Neuronal stem cell (in vitro differentiated cells): ENCODE data around the gene CYB561A3.
A peak's percentile ranks its signal among the peaks of the same experiment; 100 is the strongest.

Experiments used
- DNase-seq: peaks from one replicate; pipeline ENCODE4 v3.0.0-alpha.2; 2013; ENCODE audit warnings: low spot score
- H2AFZ ChIP-seq: one replicate; pipeline ENCODE4 v1.6.1; 2013; ENCODE audit warnings: mild to moderate bottlenecking, low read length, inconsistent platforms
- H2AK5ac ChIP-seq: 2 replicates; pipeline ENCODE4 v1.6.1; 2013; ENCODE audit warnings: low read depth, mild to moderate bottlenecking, inconsistent platforms, low read length, moderate library complexity, mixed read lengths
- H2BK120ac ChIP-seq: 2 replicates; pipeline ENCODE4 v1.6.1; 2013; ENCODE audit warnings: low read depth, mild to moderate bottlenecking, inconsistent platforms, low read length, moderate library complexity, mixed read lengths
- H2BK12ac ChIP-seq: one replicate; pipeline ENCODE4 v1.6.1; 2013; ENCODE audit warnings: low read length, inconsistent platforms
- H2BK15ac ChIP-seq: 2 replicates; pipeline ENCODE4 v1.6.1; 2013; ENCODE audit warnings: mild to moderate bottlenecking, low read length, inconsistent platforms, mixed read lengths
- H2BK5ac ChIP-seq: one replicate; pipeline ENCODE4 v1.6.1; 2013; ENCODE audit warnings: inconsistent platforms, mild to moderate bottlenecking, low read length, moderate library complexity
- H3K14ac ChIP-seq: one replicate; pipeline ENCODE4 v1.6.1; 2013; ENCODE audit warnings: low read length, inconsistent platforms
- H3K18ac ChIP-seq: 2 replicates; pipeline ENCODE4 v1.6.1; 2013; ENCODE audit warnings: low read length, inconsistent platforms
- H3K23ac ChIP-seq: 2 replicates; pipeline ENCODE4 v1.6.1; 2013; ENCODE audit warnings: low read depth, mild to moderate bottlenecking, mixed read lengths, low read length, inconsistent platforms; ENCODE audit not compliant: poor library complexity
- H3K27ac ChIP-seq: replicated peaks from 3 replicates; pipeline ENCODE4 v1.5.1; 2013; ENCODE audit warnings: low read length, inconsistent platforms
- H3K27me3 ChIP-seq, 3 experiments: 2 replicates each; pipeline ENCODE4 v1.6.1; 2013; ENCODE audit warnings: low read length in 3 of 3, mild to moderate bottlenecking in 2 of 3, inconsistent platforms in 1 of 3, low read depth in 1 of 3, mixed read lengths in 1 of 3, moderate library complexity in 1 of 3; ENCODE audit not compliant: control insufficient read depth in 3 of 3, insufficient read depth in 3 of 3
- H3K36me3 ChIP-seq, 2 donors: replicated peaks in 1 of 2; 2 replicates each; pipeline ENCODE4 v1.6.1; 2013; ENCODE audit warnings: low read length in 2 of 2; ENCODE audit not compliant: control insufficient read depth in 2 of 2, insufficient read depth in 2 of 2
- H3K4ac ChIP-seq: 2 replicates; pipeline ENCODE4 v1.6.1; 2013; ENCODE audit warnings: inconsistent platforms, mild to moderate bottlenecking, low read length, moderate library complexity
- H3K4me1 ChIP-seq, 2 donors: 1 replicate in 1 of 2; 2 replicates in 1 of 2; pipeline ENCODE4 v1.6.1; 2013; ENCODE audit warnings: low read length in 2 of 2, low read depth in 1 of 2; ENCODE audit not compliant: control insufficient read depth in 2 of 2, insufficient read depth in 1 of 2
- H3K4me2 ChIP-seq: one replicate; pipeline ENCODE4 v1.6.1; 2013; ENCODE audit warnings: mild to moderate bottlenecking, low read length, inconsistent platforms; ENCODE audit not compliant: insufficient read depth, poor library complexity, severe bottlenecking
- H3K4me3 ChIP-seq, 2 donors: 2 replicates each; pipeline ENCODE4 v1.5.1; 2013; ENCODE audit warnings: low read length in 2 of 2, mild to moderate bottlenecking in 2 of 2, inconsistent platforms in 1 of 2, moderate library complexity in 1 of 2
- H3K79me1 ChIP-seq: one replicate; pipeline ENCODE4 v1.6.1; 2013; ENCODE audit warnings: low read depth, mild to moderate bottlenecking, inconsistent platforms, low read length, moderate library complexity
- H3K9ac ChIP-seq: one replicate; pipeline ENCODE4 v1.6.1; 2013; ENCODE audit warnings: mild to moderate bottlenecking, low read depth, low read length, inconsistent platforms; ENCODE audit not compliant: poor library complexity
- H3K9me3 ChIP-seq, 2 donors: replicated peaks in 1 of 2; 2 replicates each; pipeline versions ENCODE3 to v1.6.1; 2013; ENCODE audit warnings: low read length in 2 of 2, mild to moderate bottlenecking in 2 of 2, inconsistent platforms in 1 of 2, low read depth in 1 of 2, mixed read lengths in 1 of 2, moderate library complexity in 1 of 2; ENCODE audit not compliant: control insufficient read depth in 2 of 2, insufficient read depth in 1 of 2
- H4K8ac ChIP-seq: one replicate; pipeline ENCODE4 v1.6.1; 2013; ENCODE audit warnings: low read depth, mild to moderate bottlenecking, inconsistent platforms, low read length, moderate library complexity
- H4K91ac ChIP-seq: one replicate; pipeline ENCODE4 v1.6.1; 2013; ENCODE audit warnings: low read length, low read depth, mild to moderate bottlenecking, inconsistent platforms; ENCODE audit not compliant: poor library complexity
- WGBS, 2 donors: extraction: QIAGEN DNeasy Blood & Tissue Kit; methylation state at CpG; one replicate each; pipeline ENCODE4 v1.1.7; 2013; ENCODE audit warnings: missing lambda C conversion rate in 2 of 2, mixed read lengths in 1 of 2; ENCODE audit not compliant: insufficient read length in 2 of 2, insufficient replicate concordance in 1 of 2; ENCODE audit errors: extremely low coverage in 2 of 2; 5-methylcytosine and 5-hydroxymethylcytosine counted together

The CYB561A3 gene

GRCh38 chr11:61333550-61334433 is 27.9 kb downstream of the CYB561A3 start:
- Histone ChIP-seq H2BK5ac (peak overlapping the region; percentile 43), H4K91ac (no peak overlapping the region), H3K79me1 (peaks cover 10% of the 10 kb centered on the region), H3K36me3 (peaks cover 8 to 38% of the 10 kb centered on the region in 2 donors), H2BK15ac (no peak overlapping the region), H4K8ac (peak overlapping the region; percentile 20), H2AFZ (peak overlapping the region; percentile 94), H3K18ac (peak overlapping the region; percentile 93), H3K27me3 (no peaks in the 10 kb centered on the region), H3K4me2 (peak overlapping the region; percentile 75), H3K4me3 (peak overlapping the region; percentile 93 to 96), H3K14ac (peak overlapping the region; percentile 97), H3K9ac (peak overlapping the region; percentile 99), H3K9me3 (no peaks in the 10 kb centered on the region), H3K23ac (peak overlapping the region; percentile 38), H3K27ac (peak overlapping the region; percentile 87), H2BK120ac (no peak overlapping the region), H2AK5ac (peak overlapping the region; percentile 96), H2BK12ac (no peak overlapping the region), H3K4ac (peak overlapping the region; percentile 14), H3K4me1 (peaks cover 11 to 37% of the 10 kb centered on the region in 2 donors)
- no peak for DNase-seq
- no CpG with 5 or more reads among the region's 19 CpGs for WGBS, 2 donors

GRCh38 chr11:61332797-61333549 is 28.7 kb downstream of the CYB561A3 start, which contains the start of the genes DDB1 and TKFC:
Gene DDB1 (minus strand): TSS chr11:61333105. CDS start chr11:61332968, 137 bp downstream.
Gene TKFC (plus strand): TSS chr11:61333228. CDS start chr11:61334729, 1,501 bp downstream.
- Histone ChIP-seq H2AK5ac (peak within 1 kb of the TSS; percentile 96), H3K4me1 (peaks cover 11 to 37% of the 10 kb centered on the region in 2 donors)

GRCh38 chr11:61332281-61332796 is 29.3 kb downstream of the CYB561A3 start:
- Histone ChIP-seq H2BK120ac (no peak overlapping the region), H3K27ac (no peak overlapping the region), H3K79me1 (peaks cover 10% of the 10 kb centered on the region), H3K9ac (peak overlapping the region; percentile 96), H2AFZ (peak overlapping the region; percentile 94), H4K91ac (no peak overlapping the region), H3K36me3 (peaks cover 8 to 40% of the 10 kb centered on the region in 2 donors), H3K4ac (peak overlapping the region; percentile 8), H2BK15ac (no peak overlapping the region), H3K9me3 (no peaks in the 10 kb centered on the region), H3K4me1 (peaks cover 11 to 37% of the 10 kb centered on the region in 2 donors), H3K4me3 (peak overlapping the region; percentile 96 to 99), H2BK5ac (peak overlapping the region; percentile 43), H4K8ac (no peak overlapping the region), H2AK5ac (peak overlapping the region; percentile 74), H2BK12ac (no peak overlapping the region), H3K14ac (peak overlapping the region; percentile 97), H3K27me3 (no peaks in the 10 kb centered on the region), H3K4me2 (peak overlapping the region; percentile 71), H3K23ac (peak overlapping the region; percentile 90), H3K18ac (peak overlapping the region; percentile 94)
- DNase-seq = no peak
- WGBS, 2 donors = no CpG with 5 or more reads among the region's 24 CpGs

More at GRCh38 chr11:61332797-61333549, 28.7 kb downstream of the CYB561A3 start, which contains the start of the genes DDB1 and TKFC:
- Histone ChIP-seq H3K4me3 (peak within 1 kb of the TSS; percentile 96 to 99), H2BK120ac (no peak within 1 kb of the TSS), H2BK5ac (peak within 1 kb of the TSS; percentile 43), H3K23ac (peak within 1 kb of the TSS; percentile 90), H3K18ac (peak within 1 kb of the TSS; percentile 94), H3K4ac (peak within 1 kb of the TSS; percentile 14), H3K9ac (peak within 1 kb of the TSS; percentile 99), H3K79me1 (peaks cover 10% of the 10 kb centered on the region), H3K14ac (peak within 1 kb of the TSS; percentile 97), H3K27ac (peak within 1 kb of the TSS; percentile 87), H2AFZ (peak within 1 kb of the TSS; percentile 94), H3K4me2 (peak within 1 kb of the TSS; percentile 75), H3K9me3 (no peaks in the 10 kb centered on the region), H3K27me3 (no peaks in the 10 kb centered on the region), H3K36me3 (peaks cover 8 to 38% of the 10 kb centered on the region in 2 donors), H2BK12ac (no peak within 1 kb of the TSS), H4K8ac (peak within 1 kb of the TSS; percentile 20), H2BK15ac (no peak within 1 kb of the TSS), H4K91ac (no peak within 1 kb of the TSS)
- DNase-seq = peak; percentile 93
- WGBS, 2 donors = no CpG with 5 or more reads among the region's 81 CpGs
